Measurements from ENCODE around the gene HOXB4. TPM values are rescaled to one million over a fixed set of nuclear protein-coding genes. Genes with fewer than 3 reads are reported as not detected.

Gene HOXB4
- total RNA-seq, 1 donor from 2014 or later = 0.75 TPM

DNA sequence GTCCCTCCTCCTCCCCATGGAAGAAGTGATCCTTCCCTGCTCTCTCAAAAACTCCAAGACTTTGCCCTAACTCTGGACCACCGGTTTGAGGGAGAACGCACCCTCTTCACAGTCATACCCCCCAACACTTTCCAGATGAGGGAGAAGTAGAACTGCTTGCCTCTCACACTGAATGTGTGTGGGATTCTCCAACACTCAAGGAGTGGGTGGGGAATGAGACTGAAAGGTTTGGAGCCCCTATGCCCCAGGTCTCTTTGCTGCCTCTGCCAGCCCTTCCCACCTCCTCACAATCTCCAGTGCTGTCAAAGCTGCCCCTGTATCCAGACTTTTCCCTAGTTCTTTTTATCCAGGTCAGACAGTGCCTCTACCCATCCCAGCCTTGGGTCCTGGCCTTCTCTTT lies 11.4 kb downstream of the HOXB4 start:
- DNase-seq = no peak
- ATAC-seq (ENCODE audit: poor library complexity) = no peak
- intact Hi-C loops (cut with DNase I) = no loop called here

DNA sequence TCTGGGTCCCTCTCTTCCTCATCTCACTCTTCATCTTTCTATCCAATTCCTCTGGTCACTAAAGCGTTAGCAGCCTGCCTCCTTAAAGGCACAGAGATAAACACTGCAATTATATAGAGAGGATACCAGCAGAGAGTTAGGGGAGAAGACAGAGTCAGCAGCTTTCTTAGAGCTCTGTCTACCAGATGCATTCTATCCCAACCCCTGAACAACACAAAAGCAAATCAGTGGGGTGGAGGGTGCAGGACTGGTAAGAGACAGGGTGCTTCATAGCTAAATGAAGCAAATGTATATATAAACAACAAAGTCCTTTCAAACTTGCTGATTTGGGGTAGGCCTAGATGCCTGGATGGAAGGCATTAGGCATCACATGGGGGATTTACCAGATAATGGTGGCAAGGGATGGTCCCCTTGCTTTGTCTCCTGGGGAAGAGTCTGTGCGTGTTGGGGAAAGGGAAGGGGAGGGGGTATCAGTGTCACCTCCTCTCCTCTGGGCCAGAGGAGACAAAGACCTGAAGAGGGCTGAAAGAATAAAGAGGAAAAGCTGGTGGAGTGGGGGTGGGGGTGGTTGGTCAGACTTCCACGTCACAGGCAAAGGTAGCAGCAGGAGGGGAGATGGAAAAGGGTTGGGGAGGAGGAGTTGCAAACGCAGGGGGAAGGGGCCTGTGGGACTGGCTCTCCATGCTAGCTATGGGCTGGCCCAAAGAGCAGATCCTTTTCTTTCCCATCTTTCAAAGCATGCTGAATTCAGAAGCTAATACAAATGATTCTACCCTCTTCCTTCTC lies 12.0 kb downstream of the HOXB4 start:
- no peak for DNase-seq
- no peak for ATAC-seq (ENCODE audit: poor library complexity)
- intact Hi-C loops (cut with DNase I) = no loop called here

DNA sequence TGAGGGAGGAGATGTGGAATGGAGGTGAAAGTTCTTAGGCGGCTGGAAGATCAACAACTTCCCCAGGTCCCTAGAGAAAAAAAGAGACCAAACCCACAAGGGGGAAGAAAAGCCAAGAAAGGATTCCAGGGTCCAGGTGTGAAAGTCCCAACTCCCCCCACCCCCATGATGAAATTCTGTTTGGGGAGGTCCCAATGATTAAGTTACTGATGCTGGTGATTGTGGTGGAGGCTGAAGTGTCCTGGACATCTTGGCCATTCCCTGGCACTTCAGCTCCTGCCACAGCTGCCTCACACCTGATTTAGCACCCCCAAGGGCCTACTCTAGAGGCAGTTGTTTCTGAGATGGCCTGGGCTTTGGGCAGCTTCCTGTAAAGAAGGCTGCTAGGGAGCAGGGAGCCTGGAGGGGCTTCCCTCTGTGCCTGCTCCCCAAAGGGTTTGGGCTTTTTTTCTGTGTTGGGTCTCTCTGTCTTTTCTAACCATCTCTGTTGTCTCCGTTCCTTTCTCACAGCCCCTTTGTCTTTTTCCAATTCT lies 13.1 kb downstream of the HOXB4 start:
- intact Hi-C loops (cut with DNase I) = no loop called here
- DNase-seq = no peak
- ATAC-seq (ENCODE audit: poor library complexity) = no peak

DNA sequence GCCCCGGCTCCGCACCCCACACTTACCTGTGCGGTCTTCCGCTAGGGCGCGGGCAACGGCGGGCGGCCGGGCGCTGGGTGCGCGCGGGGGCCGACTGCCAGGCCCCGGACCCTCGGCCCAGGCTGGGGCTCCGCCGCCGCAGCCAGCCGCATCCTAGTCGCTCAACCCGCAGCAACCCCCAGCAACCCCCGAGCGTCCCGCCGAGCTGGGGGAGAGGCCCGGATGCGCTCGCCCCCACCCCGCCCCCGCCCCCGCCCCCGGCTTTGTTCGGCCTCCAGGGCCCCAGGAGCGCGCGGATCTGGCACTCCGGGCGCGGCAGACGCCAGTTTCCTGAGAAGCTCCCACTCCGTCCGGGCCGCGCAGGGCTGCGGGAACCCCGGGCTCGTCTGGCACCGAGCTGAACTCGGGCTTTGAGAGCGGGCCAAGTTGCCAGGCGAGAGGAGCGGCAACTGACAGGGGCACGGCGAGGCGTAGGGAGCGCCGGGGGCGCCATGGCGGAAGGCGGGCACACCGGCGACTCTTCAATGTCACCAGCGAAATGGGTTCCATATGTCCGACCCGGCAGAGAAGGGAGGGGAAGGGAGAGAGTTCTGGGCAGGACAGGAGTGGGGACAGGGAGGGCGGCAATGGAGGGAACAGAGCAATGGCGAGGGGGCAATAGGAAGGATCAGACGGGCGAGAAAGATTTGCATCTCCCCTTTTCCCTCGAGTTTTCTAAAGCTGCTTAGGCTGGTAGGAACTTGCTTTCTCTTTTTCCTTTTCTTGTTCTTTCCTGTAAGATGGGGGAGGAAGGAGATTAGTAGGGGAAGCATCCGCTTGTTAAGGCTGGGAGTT lies 13.7 kb downstream of the HOXB4 start:
- intact Hi-C loops (cut with DNase I) = no loop called here
- ATAC-seq (ENCODE audit: poor library complexity) (peak; percentile 31), DNase-seq (peak; percentile 40)

DNA sequence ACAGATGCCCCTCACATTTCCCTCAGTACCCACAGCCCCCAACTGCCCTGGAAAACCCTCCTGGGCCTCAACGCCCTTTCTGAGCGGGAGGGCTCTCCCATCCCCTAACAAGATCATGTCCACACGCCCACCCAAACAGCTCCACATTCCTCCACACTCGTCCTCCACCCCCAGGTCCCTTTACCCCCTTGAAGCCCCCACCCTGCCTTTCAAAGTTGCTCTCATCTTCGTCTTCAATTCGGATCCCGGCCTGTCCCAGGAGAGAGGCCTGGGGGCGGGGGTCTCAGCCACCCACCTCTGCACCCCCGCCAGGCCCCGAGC lies 14.3 kb downstream of the HOXB4 start:
- no peak for ATAC-seq (ENCODE audit: poor library complexity)
- no peak for DNase-seq
- intact Hi-C loops (cut with DNase I) = no loop called here

DNA sequence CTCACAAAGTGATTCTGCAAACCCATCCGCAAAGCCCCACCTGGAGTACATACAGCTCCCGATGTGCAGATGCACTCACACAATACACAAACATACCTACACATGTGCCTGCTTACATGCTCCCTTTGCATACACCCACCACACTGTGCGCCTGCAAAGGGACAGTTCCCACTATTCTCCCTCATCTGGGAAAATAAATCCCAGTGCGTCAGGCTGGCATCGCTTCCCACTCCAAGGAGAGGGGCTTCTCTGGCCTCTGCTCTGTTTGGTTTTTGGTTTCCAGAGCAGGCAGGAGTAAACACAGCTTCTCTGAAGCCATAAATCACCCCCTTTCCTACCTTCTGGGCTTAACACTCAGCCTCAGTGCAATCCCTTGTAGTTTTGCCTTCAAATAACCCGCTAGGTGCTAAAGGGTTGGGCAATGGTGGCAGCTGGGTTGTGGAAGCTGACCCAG lies 14.7 kb downstream of the HOXB4 start:
- no peak for ATAC-seq (ENCODE audit: poor library complexity)
- intact Hi-C loops (cut with DNase I) = no loop called here

DNA sequence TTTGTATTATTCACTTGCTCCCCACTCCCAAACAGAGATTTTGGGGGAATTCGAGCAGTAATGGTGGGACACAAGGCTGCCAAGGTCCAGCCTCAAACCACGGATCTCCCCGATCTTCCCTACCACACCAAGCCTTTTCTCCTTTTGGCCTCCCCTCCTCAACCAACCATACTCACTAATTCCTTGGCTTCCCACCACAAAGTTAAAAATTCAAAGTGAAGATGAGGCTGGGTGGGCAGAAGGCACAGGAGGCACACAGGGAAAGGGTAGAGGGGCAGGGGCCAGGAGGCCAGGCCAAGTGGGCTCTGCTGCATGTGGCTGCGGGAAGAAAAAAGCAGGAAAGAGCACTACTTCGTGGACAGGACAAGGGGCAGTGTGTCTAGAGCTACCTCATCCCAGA lies 15.2 kb downstream of the HOXB4 start:
- intact Hi-C loops (cut with DNase I) = no loop called here
- DNase-seq (no peak), ATAC-seq (ENCODE audit: poor library complexity) (no peak)

More for the DNA sequence above, 14.7 kb downstream of the HOXB4 start:
- no peak for DNase-seq

DNA sequence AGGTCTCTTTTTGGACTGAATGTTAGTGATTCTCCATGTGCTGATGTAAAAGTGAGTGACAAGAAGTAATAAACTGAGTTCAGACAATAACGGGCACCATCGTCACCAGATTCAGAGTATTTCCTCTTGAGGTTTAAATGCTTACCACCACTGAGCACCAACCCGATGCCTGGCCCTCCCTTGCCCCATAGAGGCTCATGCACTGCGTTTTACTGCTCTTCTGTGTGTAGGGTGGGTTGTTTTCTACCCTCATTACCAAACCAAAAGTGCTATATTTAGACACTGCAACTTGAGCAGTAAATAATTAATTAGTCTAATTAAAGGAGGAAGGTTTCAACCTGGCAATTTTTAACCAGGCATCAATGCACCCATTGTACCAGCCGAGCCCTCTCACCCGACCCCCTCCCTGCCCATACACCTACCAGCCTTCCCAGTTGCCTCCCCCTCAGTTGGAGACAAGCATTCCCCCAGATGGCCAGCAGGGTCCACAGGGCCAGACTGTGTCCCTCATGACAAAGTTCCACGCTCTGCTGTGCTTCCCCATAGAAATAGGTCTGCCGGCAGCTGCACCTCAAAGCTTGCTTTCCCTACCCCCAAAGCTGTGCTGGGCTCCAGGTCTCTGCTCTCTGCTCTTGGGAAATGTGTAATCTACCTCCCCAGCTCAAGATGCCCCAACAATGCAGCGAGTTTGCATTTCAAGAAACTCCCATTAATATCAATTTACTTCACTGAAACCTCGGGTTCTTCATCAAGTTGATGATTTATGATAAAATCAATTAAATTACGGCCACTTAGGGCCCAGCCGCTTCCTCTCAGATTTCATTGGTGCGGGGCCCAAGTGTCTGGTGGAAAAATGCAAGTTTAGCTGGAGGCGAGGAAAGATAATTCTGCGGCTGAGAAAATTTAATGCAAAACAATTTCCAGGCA lies 16.0 kb downstream of the HOXB4 start:
- peak; percentile 17 for DNase-seq
- intact Hi-C loops (cut with DNase I) = no loop called here
- no peak for ATAC-seq (ENCODE audit: poor library complexity)

DNA sequence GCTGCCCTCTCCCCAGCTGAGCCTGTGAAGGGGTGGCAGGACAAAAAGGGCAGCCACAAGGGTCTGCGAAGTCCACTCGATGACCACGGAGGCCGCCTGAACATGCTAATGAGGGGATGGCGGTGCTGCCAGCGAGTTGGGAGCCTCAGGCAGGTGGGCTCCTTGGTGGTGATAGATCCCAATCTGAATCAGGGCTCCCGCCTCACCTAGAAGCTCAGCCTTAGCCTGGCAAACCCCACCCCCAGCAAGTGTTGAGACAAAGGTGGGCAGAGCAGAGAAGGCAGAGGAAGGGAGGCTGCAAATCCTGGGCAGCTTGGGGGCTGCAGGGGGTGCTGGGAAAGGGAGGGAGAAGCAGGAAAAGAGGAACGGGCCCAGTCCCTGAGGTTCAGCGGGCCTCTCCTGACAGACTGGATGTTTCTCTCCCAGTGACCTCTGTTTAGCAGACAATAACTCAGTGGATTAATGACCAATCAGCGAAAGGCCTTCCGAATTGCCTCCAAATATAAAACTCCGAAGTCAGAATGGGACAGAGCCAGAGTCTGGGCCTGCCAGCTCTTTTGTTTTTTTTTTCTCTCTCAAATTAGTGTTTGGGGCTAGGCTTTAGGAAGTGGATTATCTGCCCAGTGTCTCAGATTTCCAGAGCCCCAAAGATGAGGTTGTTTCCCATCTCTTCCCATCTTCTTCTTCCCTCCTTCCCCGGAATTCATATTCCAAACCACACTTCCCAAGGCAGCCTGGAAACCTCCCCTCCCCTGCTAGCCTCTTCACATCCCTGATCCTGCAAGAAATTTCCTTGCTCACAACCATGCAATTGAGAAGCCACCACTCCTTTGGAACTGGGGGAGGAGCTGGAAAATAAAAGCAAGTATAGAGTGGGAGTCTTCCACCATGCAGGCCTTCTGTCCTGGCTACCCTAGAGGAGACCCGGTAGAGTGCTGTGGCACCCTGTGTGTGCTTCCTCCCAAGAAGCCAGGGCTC lies 18.0 kb downstream of the HOXB4 start:
- DNase-seq (peak; percentile 20), ATAC-seq (ENCODE audit: poor library complexity) (no peak)
- intact Hi-C loops (cut with DNase I) = no loop called here

DNA sequence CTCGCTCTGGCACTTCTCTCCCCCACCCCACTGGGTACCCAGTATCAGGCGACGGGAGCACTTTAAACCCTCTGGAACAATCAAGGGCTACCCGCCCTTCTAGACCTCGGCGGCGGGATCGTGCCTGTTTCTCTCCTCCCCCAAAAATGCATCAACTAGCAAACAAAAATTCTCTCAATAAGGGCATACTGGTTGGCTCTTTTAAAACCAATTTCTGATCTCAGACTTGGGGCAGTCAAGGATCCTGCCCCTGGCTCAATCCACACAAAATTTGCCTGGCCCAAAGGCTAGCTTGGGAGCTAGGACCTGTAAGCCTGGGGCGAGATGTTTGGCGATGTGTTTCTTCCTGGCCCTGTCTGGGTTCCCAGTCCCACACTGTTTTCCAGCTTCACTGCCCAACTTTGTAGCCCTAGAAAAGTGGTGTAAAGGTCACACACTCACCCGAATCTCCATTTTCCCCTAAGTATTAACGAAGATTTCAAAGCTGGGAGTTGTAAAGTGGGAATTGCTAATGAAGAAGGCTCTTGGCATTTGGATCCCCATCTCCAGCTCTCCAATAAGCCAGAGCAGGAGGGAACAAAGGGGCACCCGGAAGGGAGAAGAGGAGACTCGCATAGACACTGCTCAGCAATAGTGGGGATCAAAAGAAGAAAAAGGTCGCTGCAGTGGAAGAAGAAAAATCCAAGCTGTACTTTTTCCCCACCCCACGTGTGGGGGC lies 18.9 kb downstream of the HOXB4 start:
- DNase-seq (no peak), ATAC-seq (ENCODE audit: poor library complexity) (no peak)
- intact Hi-C loops (cut with DNase I) = no loop called here

DNA sequence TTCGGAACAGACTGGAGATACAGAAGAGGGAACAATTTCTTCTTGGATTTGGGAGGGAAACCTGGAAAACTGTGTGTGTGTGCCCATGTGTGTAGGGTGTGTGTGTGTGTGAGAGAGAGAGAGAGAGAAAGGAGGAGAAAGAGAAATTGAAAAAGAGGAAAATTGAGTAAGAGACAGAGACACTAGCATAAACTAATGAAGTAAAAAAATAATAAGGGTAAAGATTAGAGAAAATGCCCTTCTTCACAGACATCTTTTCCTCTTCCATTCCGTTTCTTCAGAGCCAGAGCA lies 19.4 kb downstream of the HOXB4 start:
- DNase-seq (no peak), ATAC-seq (ENCODE audit: poor library complexity) (no peak)
- intact Hi-C loops (cut with DNase I) = no loop called here

DNA sequence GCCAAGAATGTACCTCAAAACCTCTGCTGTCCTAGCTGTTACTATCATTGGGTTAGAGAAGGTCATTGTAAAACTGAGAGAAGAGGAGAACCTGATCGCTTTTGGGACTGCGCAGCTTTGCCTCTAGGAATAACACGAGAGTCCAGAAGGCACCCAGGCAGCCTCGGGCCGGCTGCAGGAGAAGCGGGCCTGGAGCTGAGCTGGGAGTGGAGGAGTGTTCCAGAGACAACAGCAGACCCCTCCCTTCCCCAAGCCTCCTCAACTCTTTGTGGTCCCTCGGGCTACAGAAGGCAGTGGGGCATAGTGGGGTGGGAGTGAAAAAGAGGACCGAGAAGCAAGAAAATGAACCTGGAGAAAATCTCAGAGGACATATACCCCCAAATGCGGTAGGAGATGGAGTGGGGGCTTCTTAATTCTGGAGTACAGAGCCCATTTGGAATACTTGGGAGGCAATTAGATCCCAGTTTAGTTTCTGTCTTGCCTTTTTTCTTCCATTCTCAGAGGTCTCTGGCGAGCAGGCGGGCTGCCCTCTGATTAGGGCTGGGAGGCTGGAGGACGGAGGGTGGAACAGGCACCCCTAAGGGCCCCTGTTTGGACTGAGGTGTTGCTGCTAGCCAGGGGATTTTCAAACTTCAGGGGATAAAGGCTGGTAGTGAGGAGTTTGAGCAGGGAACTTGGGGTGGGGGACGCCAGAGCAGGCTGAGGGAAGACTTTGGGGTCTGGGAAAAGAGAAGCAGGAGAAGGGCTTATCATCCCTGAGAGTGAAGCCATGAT lies 19.9 kb downstream of the HOXB4 start:
- DNase-seq (no peak), ATAC-seq (ENCODE audit: poor library complexity) (no peak)
- intact Hi-C loops (cut with DNase I) = no loop called here

DNA sequence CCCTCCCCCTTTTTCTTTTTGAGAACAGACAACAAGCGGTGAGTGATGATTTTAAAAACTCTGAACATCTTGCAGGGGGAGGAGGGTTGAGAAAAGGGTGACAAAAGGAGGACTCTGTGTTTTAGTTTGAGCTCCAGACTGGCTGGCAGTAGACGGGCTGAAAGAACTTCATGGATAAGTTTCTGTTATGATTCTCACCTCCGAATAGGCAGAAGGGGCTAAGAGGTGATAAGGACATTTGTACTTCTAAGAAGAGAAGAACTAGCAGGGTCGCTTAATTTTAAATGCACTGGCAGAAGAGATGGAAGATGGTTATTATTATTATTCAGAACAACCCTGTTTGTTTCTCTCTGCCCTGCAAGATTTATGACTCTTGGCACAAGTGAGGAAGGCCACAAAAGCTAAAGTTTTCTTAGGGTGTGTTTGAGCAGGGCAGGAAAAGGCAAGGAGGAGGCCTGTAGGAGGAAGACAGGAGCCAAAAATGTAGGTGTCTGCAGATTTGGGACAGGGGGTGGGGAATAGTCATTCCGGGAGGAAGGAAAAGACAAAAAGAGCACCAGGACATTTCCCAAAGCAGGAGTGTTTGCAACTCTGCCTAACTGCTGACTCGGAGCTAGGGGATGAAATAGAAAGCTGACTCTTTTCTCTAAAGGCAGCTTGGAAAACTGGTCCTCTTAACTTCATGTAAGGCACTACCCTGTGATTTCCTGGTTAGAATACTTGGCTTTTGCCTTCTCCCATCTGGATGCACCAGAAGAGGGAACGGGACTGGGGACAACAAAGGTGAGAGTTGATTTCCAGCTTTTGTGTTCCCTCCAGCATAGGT lies 21.4 kb downstream of the HOXB4 start:
- no peak for DNase-seq
- ATAC-seq (ENCODE audit: poor library complexity) = no peak
- intact Hi-C loops (cut with DNase I) = no loop called here

DNA sequence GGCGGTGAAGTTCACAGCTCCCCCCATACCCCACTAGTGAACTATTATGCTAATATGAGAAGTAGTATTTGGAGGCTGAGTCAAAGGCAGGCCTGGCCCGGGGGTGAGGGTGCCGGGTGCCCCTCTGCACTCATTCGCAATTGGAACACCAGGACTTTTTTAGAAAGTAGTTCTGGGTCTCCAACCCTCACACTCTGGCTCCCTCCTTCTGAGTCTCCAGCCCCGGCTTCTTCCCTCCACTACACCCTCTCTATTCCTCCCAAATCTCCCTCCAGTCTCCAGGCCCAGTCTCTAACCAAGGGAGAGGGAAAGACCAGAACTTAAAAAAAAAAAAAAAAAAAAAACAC lies 21.9 kb downstream of the HOXB4 start:
- DNase-seq = no peak
- intact Hi-C loops (cut with DNase I) = no loop called here
- no peak for ATAC-seq (ENCODE audit: poor library complexity)

DNA sequence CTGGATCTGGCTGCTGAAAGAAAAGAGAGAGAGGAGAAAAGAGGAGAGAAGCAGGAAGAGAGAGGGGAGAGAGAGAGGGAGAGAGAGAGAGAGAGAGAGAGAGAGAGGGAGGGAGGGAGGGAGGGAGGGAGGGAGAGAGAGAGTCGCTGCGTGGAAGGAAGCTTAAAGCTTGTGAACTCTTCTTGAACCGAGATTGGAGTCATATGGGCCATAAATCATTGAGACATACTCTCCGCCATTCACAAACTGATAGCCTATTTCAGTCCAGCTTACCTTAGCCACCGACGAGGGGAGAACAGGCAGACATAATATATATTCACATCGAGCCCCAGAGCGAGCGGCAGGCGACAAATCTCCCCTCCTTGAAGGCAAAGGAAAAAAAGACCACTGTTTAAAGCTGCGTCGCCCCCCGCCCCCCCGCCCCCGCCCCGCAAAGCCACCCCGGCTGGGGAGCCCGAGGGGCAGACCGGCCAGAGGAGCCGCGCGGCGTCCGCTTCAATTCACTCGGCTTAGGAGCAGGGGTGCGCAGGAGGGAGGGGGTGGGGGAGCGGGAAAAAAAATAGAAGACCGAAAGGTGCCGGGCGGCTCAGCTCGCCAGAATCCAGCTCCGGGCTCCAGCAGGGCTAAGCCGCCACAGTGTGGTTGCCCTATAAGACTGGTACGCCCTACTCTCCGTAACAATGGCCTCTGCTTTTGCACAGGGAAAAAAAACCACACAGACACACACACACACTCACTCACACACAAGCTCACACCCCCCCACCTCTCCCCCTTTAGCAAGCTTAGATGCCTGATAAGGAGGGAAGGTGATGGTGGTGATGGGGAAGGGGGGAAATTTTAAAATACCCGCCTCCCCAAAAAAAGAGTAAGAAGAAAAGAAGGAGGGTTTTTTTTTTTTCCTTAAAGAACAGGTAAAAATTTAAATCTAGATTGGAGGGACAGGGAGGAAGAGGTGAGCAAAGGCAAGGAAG lies 22.6 kb downstream of the HOXB4 start:
- intact Hi-C loops (cut with DNase I) = no loop called here
- DNase-seq (no peak), ATAC-seq (ENCODE audit: poor library complexity) (peak; percentile 49)
